Retina (tissue), 1 donor: ENCODE data around the gene LAPTM5.

Experiments
- DNase-seq: peaks from one replicate; pipeline ENCODE4 v3.0.0-alpha.2; 2016

LAPTM5 gene

DNA sequence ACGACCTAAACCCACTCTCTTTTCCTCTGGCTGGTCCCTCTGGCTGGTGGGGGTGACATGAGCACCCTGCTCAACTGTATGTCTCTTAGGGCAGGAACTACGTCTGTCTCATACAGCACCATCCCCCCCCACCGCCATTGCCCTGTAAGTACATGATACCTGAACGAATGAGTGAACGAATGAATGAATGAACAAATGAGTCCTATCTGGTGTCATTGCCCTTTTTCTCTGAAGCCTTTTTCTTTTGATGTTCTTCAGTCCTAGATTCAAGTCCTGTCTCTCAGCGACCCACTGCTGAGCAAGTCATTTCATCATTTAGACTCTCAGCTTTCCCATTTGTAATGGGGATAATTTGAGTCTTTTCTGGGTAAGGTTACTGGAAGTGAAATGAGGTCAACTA, 45.0 kb downstream of the LAPTM5 start:
- no peak for DNase-seq

DNA sequence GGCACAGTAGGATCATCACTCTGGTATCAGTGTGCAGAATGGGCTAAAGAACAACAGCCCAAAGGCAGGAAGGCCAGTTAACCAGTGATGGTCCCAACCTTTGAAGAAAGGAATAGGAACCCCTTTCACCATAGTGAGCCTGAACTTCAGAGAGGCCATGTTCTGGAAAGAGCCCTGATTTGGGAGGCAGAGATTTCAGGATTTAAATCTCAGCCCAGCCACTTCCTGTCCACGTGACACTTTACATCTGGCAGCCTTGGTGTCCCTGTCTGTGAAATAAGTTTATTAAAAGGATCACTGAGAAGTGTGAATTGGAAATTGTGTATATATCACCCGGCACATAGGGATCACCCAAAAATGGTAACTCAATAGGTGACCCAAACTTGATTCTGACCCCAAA, 47.2 kb downstream of the LAPTM5 start:
- DNase-seq: no peak

DNA sequence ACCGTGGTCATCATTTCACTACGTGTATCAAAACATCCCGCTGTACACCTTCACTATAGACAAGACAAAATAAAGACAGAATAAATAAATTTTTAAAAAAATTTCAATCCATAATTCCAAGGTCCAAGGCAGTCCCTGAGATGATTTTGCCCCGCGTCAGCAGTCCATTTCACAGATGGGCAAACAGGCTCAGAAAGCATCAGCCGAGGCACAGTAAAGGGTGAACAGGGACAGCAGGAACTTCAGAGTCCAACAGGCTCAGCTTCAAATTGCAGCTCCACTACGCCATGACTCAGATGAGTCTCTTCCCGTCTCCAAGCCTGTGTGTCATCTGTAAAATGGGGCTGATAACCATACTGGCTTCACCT, 49.2 kb downstream of the LAPTM5 start:
- no peak for DNase-seq

DNA sequence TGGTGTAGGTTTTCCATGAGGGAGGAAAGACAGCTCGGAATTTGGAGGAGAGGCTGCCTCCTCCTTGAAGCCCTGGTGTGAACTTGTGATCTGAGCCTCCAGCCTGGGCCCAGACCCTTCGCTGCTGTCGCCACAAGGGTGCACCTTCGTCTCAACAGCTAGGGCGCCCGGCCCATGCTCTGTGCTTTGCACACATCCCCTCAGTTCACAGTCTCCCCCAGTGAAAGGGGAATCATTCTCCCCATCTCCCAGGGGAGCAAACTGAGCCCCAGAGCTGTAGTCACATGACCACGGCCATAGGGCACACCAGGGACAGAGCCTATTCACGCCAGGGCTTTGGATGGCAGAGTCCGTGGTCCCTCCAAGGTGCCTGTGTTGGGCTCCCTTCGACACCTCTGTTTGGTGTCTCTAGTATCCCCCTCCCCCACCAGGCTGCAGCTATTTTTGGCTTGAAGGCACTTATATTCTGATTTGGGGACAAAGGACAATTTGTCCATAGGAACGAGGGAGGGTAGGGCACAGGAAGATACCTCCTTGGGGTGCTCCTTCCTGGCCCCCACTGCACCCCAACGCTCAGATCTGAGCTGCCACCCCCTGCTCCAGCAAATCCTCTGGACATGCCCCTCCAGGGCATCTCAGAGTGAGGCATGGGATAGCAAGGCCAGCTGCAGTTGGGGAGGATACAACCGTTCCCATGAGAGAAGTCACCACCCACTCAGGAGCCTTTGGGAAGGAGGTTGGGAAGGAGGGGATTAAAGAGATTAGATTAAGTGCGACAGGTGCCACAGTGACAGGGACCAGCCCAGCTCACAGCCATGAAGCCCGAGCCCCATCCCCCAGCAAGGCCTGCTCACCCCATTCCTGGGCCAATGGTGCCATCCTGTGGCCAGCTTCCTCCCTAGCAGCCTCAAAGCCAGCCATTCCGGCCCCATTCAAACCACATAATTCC, 49.9 kb downstream of the LAPTM5 start:
- DNase-seq: peak; percentile 93

DNA sequence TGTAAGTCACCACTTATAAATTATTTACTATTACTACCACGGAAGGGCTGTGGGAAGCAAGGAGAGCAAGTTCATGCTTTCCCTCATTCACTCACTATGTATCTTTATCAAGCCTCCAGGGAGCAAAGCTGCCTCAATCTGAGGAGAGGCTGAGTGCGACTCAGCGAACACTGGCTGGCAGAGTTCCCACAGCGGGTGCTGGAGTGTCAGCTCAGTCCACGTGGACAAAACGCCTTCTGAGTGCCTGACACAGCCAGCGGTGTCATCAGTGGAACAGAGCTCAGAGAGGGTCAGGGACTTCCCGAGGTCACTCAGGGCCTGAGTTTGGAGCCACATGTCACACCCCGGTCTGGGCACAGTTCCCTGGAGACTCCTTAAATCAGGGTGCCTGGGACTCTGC, 51.0 kb downstream of the LAPTM5 start:
- DNase-seq: peak; percentile 68

DNA sequence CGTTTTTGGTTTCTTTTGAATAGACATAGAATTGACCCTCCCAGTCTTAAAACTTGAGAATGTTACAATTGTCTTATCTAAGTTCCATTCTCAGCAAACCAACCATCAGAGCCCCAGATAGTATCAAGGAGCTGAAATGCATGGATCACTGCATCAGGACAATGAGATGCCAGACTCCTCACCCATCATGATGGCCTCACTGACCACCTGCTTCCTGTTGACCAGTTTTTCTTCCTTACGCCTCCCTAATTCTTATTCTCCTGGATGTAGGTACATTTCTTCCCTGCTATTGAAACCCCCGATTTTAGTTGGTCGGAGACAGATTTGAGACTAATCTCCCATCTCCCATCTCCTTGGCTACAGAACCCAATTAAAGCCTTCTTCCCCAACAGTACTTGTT, 51.9 kb downstream of the LAPTM5 start:
- DNase-seq: peak; percentile 71

DNA sequence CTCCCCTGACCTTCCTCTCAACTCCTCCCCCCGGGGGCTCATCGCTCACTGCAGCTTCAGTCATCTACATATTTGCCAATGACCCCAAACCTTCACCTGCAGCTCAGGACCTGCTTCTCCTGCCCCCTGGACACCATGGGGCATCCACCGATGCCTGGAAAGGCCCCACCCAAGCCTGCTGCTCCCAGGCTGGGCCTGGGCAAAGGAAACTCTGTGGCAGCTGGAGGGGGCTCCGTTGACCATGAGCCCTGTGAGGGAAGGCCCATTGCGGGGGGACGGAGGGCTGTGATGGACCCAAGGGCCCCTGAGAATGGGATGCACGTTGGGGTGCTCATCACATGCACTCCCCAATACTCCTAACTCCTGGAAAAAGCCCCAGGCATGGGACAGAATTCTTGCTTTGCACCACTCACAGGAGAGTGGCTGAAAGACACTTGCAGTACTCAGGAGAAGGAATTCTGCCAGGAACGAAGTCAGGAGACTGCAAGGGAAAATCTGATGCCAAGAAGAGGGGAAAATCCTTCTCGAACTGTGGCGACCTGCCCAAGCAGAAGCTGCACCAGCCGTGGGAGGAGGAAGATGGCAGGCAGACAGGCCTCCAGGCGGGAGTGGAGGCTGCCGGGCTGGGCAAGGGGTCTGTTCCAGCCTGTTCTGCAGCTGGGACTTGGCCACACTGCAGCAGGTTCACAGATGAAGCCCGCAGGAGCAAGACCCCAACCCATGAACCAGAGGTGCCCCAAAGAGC, 52.6 kb downstream of the LAPTM5 start:
- DNase-seq: no peak

DNA sequence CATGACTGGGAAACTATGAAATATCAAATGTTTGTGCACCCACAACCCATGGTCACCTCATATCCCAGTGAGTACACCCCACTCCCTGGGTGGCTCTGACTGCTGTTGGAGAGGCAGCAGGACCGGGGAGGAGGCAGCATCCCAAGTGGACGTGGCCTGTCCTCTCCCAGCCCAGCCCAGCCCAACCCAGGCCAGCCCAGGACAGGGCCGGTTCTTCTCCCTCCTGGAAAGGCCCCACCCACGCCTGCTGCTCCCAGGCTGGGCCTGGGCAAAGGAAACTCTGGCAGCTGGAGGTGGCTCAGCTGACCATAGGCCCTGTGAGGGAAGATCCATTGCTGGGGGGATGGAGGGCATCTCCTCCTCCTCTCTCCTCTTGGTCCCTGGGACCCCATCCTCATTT, 53.3 kb downstream of the LAPTM5 start:
- no peak for DNase-seq

DNA sequence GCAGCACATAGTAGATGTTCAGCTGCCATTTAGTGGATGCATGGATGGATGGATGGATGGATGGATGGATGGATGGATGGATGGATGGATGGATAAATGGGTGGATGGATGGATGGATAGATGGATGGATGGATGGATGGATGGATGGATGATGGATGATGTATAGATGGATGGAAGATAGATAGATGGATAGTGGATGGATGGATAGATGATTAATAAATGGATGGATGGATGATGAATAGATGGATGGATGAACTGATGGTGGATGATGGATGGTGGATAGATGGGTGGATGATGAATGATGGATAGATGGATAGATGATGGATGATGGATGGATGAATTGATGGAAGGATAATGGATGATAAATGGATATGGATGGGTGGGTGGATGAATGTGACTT, 54.8 kb downstream of the LAPTM5 start:
- no peak for DNase-seq

DNA sequence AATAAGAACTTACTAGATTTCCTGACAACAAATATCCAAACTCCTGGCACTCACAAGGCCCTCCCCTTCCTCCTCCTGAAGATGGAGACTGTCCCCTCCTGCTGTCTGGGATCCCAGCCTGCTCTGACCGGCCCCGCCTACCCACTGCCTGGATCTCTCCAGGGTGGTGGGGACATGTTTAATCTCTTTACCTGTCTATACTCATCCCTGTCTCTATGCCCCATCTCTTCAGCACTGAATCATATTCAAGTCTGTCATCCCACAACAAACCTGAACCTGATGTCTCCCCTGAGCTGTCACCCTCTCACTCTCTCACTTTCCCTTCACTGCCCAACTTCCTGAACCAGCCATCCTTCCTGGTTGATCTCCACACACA, 56.3 kb downstream of the LAPTM5 start:
- no peak for DNase-seq

DNA sequence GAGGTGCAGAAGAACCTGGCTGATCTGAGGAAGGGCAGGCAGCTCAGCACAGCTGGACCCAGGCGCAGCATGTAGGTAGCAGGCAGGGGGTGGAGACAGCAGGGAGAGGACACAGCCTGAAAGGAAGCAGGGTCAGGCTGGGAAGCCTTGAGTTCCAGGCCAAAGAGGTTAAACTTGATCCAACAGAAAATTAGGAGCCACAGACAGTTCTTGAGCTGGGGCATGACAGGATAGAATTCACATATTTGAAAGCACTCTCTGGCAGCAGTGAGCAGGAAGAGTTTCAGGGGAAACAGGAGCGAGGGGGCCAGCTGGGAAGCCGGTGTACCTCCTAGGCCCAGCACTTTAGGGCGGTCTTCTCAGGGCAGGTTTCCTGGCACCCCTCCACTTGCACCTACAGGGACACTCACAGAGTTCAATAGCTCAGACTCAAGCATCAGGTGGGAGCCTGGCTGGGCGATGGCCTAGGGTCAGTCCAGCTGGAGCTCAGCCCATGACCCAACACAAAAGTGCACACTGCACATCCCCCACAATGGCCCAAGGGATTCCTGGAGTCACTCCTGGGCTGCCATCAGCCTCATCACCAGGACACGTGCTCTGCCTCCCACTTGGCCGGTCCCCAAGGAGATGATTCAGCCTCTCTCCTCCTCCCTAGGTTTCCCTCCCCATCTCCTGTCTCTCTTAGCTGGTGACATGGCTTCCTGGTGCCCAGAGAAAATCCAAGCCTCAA, 56.9 kb downstream of the LAPTM5 start:
- no peak for DNase-seq

DNA sequence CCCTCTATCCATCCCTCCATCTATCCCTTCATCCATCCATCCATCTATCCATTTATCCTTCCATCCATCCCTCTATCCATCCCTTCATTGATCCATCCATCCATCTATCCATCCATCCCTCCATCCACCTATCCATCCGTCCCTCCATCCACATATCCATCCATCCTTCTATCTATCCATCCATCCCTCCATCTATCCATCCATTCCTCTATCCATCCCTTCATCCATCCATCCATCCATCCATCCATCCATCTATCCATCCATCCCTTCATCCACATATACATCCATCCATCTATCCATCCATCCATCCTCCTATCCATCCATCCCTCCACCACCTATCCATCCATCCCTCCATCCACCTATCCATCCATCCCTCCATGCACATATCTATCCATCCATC, 57.8 kb downstream of the LAPTM5 start:
- no peak for DNase-seq

DNA sequence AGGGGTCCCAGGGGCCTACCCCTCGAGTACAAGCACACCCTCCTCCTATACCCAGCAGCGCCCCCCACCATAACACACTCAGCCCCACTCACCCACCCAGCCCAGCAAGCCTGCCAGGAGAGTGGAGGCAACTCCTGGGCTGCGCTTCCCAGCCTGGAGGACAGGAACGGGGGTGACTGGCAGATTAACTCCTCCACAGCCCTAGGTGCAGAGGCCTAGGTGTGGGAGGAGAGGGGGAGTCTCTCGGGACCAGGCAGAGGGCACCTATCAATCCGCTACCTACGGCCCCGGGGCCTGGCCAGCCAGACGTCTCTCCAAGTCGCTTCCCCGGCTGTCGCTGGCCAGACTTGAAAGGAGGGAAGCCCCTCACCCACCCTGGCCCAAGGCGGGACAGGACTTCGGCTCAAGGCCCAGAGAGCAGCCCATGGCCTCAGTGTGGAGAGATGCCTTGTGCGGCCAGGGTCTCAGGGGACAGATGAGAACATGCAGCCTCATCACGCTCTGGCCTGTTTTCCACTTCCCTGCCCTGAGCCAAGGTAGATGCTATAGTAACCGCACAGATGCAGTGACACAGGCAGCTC, 59.1 kb downstream of the LAPTM5 start:
- DNase-seq: no peak

DNA sequence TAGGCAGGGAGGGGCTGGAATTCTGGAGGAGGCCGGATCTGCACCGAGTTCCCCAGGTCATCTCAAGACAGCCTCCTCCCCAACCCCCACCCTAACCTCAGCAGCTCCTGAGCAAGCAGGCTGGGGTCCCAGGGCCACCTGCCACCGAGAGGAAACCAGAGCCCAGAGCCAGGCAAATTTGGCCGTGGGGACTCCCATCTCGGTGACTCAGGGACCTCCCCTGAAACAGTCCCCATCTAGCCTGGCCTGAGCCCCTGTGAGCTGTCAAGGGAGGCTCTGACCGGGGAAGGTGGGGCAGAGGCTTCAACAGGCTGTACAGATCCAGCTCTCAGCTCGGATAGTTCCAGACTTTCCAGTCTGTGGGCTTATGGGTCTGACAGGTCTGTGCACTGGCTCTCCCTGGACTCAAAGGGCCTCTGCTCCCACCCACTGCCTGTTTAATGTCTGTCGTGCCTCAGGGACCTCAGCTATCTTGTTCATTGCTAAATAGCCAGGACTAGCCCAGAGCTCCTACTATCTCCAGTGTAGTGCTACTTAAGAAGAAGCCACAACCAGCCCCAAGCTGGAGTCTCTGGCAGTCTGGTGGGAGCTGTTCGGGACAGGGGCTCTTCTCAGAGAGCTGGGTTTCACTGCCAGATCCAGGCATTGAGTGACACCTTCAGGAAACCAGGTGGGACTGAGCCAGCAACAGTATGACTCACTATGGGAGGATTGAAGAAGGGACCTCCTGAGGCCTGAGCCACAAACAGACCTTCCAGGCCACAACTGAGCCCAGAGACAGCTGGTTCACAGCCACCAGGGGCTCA, 59.8 kb downstream of the LAPTM5 start:
- DNase-seq: no peak

DNA sequence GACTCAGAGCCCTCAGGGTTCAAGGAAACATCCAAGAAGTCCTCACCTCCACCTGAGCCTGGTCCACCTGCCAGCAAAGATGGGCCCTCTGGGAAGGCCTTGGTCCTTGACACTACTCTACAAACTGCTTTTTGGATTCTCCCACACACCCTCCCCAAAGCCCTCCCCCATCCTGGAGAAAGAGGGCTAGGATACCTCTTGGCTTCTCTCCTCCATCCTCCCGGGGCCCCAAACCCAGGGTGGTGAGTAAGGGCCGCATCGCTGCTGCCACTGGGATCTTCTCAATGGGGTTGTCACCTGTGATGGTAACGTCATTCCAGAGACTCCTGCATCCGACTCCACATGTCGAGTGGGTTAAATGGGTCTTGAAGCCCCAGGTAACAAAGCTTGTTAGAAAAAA, 60.7 kb downstream of the LAPTM5 start:
- peak; percentile 15 for DNase-seq

DNA sequence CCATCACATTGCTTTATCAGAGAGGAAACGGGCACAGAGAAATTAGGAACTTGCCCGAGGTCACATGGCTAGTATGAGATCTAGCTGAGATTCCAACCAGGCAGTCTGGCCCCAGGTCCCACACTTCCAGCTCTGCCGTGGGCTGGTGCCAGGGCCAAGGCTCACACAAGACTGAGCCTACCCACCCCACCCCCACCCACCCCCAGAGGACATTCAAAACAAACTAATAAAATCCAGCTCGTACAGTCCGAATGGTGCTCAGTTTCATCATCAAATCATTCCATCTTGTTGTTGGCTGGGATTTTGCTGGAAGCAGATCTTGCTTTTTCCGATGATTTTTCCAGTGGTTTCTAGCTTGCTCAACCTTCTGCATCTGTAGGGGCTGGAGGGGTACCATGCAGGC, 62.1 kb downstream of the LAPTM5 start:
- DNase-seq: no peak

DNA sequence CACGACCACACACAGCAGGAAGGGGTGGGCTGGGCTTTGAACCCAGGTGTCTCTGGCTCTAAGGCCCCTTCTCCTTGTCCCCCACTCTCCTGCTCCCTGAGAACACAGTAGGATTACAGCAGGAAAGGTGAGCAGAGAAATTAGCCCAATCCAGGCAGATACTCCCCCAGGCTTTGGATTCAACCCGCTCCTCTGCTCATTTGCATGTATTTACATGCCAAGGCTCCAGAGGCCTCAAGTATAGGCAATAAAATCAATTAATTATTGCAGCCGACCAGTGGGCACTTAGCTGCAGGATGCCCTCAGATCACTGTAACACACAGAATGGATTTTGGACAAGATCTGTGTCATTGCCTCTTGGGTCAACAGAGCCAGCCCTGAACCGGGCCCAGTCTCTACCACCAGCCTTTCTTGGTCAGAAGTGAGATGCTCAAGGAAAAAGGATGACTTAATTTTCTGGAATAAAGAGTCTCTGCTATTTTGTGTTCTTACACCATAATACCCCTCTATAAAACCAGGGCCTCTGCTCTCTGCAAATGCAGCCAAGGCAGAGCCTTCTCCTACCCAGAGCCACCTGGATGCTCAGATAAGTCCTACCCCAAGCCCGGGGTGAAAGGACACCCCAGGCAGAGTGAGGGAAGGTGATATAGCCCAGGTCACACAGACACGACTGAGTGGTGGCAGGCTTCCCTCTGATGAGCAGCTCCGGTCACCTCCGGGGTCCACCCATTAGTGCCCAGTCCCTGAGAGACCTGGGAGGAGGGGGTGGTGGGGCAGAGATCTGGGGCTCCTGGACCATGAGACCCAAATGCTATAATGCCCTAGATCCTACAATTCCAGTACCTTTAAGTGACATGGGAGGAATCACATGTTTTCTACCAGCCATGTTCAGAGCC, 63.0 kb downstream of the LAPTM5 start:
- peak; percentile 10 for DNase-seq

DNA sequence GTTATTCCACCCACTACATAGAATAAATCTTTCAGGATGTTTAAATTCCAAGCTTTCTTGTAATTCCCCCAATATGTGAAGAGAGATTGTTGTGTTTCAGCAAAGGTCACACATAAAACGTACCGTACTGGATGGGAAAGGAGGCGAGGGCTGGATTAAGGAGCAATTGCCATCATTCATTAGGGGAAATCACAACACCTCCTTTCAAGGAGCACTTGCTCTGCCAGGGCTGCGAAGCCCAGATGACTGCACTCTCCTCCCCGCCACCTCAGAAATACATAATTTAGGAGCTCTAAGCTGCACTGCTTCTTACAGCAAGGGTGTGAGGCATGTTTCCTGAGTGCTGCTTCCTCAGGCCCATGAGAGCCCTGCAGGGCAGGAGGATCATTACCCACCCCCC, 63.8 kb downstream of the LAPTM5 start:
- DNase-seq: peak; percentile 21

DNA sequence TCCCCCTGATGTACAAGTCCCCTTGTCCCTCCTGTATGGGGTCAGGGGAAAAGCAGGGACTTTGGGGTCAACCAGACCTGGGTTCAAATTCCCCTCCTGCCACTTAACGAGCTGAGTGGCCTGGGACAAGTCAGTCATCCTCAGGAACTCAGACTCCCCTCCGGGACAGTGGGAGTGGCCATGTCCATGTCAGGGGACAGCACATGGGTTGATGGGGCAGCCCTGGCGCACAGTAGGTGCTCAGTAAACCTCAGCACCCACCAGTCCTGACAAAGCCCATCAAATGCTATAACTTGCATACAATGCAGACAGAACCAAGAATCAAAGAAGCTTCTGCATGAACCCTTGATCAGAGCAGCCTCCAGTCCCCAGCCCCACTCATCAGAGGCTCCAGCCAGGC, 64.2 kb downstream of the LAPTM5 start:
- no peak for DNase-seq

DNA sequence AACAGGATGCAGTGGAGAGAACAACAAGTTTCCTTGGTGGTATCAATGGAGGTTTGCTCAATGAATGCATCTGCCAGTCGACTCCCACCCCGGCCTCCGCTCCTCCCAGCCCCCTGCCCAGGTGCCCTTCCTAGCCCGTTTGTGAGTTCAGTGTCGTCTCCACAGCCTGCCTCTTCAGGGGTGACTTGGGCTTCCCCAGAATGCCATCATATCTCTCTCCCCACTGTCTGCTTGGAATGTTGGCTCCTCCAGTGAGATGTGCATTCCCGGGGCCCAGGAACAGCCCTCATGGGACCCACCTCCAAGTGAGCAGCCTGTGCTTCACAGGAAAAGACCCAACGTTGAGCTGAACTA, 64.6 kb downstream of the LAPTM5 start:
- DNase-seq: no peak

DNA sequence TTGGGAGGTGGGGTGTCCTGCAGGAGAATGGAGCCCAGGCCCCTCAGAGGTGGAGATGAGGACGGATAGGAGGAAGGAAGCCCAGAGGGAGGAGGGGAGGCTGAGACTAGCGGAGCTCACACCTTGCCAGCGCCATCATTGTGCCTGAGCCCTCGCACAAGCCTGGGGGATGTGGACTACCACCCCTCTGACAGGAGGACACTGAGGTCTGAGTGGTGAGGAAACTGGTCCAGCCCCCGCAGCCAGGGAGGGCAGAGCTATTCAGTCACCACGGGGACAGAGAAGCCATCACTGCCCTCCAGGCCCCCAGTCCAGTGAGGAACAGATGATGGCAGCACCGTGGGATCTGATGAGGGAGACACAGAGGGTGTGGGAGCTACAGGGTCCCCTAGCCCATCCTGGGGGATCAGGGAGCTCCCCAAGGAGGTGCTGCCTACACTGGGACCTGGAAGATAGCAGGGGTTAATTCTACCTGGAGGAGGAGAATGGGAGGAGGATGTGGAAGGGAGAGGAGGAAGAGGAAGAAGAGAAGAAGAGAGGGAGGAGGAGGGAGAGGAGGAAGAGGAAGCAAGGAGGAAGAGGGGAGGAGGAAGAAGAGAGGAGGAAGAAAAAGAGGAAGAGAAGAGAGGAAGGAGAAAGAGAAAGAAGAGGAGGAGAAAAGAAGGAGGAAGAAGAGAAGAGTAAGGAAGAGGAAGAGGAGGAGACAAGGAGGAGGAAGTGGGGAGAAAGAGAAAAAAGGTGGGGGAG, 65.2 kb downstream of the LAPTM5 start:
- no peak for DNase-seq
